ENCODE measurements around the gene NKAIN4.

The NKAIN4 gene

GRCh38 chr20:63287697-63288580, 33.7 kb upstream of the NKAIN4 start:
- no peak for DNase-seq (ENCODE audit: low spot score)

DNA sequence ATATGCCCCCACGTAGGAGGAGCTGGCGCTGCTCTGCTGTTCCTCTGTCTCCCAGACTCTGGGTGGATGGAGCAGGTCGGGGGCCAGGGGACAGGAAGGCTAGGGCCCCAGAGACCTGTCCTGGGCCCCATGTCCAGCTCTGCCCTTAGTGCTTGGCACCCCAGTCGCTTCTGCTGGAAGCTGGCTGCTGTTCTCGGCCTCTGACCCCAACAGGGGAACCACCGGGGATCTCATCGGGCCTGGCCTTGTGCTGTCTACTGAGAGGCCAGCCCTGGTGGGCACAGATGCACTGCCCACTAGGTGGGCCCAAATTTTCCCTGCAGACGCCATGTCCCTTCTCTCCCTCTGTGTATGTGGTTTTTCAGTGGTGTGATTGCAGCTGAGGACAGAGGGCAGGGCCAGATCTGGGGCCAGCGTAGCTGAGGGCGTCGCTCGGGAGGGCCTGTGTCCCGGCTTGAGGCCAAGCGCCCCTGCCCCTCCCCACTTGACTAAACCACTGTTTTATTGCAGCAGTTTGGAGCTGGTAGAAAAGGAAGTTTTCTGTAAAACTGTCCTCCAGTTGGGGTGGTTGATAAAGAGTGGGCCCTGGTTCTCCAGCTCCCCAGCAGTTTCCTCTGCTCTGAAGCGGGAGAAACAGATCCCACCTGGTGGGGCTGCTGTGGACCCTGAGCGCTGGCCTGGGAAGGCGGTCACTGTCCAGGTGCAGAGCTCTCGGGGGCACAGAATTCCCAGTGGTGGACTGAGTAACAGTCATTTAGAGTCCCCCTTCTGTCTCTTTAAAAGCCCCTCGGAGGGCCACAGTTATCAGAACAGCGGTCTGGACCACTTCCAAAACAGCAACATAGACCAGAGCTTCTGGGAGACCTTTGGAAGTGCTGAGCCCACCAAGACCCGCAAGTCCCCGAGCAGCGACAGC, 32.8 kb upstream of the NKAIN4 start:
- DNase-seq (ENCODE audit: low spot score), result no peak

GRCh38 chr20:63285636-63286615, 31.7 kb upstream of the NKAIN4 start:
- DNase-seq (ENCODE audit: low spot score), result no peak

- no peak for DNase-seq (ENCODE audit: low spot score)
Observed at GRCh38 chr20:63284981-63285524, 30.8 kb upstream of the NKAIN4 start.

GRCh38 chr20:63284544-63284949, 30.3 kb upstream of the NKAIN4 start:
- no peak for DNase-seq (ENCODE audit: low spot score)

DNA sequence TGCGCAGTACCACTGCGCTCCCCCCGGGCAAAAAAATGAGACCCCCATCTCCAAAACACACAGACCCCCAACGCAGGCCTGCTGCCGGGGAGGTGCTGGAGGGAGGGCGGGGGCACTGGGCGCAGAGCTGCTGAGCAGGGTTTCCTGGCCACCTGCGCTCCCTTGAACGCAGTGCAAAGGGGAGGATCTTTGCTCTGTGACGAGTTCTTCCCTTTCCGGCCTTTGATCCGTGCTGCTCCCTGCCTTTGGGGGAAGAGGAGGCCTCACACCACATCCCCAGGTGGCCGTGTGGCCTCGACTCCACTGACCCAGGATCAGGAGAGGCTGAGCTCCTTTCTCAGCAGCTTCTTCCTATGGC, 29.8 kb upstream of the NKAIN4 start:
- DNase-seq (ENCODE audit: low spot score), result no peak

- no peak for DNase-seq (ENCODE audit: low spot score)
Observed at GRCh38 chr20:63283397-63284082, 29.3 kb upstream of the NKAIN4 start.

- DNase-seq (ENCODE audit: low spot score), result no peak
Observed at GRCh38 chr20:63282946-63283345, 28.7 kb upstream of the NKAIN4 start.

DNA sequence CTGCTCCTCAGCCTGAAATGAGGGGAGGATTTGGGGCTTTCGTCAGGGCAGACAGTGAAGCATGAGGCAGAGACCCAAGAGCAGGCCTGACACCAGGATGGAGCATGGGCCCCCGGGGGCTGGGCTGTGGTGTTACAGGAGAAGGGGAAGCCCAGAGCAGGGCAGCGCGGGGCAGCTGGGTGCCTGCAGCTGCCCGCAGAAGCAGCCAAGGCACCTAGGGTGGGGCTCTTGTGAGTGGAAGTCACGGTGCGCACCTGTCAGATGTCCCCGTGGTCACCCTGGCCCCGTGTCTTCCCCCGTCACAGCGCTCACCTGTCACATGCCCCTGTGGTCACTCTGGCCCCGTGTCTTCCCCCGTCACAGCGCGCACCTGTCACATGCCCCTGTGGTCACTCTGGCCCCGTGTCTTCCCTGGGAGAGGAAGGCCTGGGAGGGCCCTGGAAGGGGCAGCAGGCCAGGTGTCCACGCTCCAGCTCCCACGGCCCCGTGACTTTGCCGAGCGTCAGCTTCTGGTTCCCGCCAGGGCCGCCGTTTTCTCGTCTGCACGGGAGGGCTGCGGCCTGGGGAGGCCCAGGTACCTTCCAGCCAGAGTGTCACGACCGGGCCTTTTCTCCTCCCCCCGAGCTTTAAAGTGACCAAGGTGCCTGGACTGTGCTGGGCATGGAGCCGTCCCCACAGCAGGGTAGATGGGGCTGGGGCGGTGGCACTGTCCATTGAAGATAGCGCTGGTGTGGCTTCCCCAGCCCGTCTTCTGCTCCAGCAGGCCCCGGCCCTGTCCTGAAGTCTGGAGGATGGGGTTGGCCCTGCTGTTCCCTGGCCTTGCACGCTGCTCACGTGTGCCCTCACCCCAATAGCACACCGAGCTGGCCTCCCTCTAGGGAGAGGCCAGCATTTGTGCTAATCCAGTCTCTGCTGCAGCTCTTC, 27.7 kb upstream of the NKAIN4 start:
- no peak for DNase-seq (ENCODE audit: low spot score)

DNA sequence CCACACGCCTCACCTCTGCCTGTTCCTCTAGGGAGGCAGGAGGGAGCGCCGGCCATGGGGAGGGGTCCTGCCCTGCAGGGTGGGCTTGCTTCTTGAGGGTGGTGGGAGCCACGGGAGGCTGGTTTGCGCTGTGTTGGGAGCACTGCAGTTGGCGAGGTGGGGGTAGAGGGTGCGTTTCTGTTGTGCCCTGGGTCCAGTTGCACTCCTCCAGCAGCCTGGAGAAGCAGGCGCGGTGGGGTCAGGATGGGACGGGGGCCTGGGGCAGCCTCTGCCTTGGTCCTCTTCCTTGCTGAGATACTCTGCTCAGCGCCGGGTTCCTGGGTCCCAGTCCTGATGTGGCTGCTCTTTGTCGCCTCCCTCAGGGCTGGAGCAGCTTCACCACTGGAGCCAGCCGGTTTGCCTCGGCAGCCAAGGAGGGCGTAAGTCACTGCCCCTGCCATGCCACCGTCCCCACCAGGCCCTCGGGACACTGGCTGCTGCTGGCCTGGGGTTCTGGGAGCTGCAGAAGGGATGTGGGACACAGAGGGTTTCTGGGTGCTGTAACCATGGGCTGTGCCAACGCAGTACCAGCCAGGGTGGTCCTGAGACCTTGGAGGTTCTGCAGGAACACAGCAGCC, 26.8 kb upstream of the NKAIN4 start:
- no peak for DNase-seq (ENCODE audit: low spot score)

- DNase-seq (ENCODE audit: low spot score), result no peak
Observed at GRCh38 chr20:63280371-63280770, 26.1 kb upstream of the NKAIN4 start.

GRCh38 chr20:63279931-63280330, 25.7 kb upstream of the NKAIN4 start:
- no peak for DNase-seq (ENCODE audit: low spot score)

GRCh38 chr20:63278661-63279060, 24.4 kb upstream of the NKAIN4 start:
- DNase-seq (ENCODE audit: low spot score), result no peak

- no peak for DNase-seq (ENCODE audit: low spot score)
Observed at GRCh38 chr20:63277466-63278272, 23.4 kb upstream of the NKAIN4 start.

DNA sequence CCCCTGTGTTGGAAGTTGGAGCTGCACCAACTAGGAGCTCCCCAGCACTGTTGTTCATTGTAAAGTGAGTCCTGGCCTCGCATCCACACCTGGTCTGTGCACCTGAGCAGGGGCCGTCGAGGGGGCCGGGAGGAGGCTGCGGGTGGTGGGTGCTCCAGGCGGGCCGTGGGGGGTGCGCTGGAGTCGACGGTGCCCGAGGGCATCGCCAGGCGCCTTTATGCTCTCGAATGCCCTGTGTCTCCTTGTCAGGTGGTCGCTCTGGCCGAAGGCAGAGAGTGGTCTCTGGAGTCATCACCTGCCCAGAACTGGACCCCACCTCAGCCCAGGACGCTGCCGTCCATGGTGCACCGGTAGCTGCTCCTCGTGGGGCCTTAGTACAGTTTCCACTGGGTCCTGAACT, 22.7 kb upstream of the NKAIN4 start:
- DNase-seq (ENCODE audit: low spot score), result no peak

- no peak for DNase-seq (ENCODE audit: low spot score)
Observed at GRCh38 chr20:63275825-63276224, 21.6 kb upstream of the NKAIN4 start.

DNA sequence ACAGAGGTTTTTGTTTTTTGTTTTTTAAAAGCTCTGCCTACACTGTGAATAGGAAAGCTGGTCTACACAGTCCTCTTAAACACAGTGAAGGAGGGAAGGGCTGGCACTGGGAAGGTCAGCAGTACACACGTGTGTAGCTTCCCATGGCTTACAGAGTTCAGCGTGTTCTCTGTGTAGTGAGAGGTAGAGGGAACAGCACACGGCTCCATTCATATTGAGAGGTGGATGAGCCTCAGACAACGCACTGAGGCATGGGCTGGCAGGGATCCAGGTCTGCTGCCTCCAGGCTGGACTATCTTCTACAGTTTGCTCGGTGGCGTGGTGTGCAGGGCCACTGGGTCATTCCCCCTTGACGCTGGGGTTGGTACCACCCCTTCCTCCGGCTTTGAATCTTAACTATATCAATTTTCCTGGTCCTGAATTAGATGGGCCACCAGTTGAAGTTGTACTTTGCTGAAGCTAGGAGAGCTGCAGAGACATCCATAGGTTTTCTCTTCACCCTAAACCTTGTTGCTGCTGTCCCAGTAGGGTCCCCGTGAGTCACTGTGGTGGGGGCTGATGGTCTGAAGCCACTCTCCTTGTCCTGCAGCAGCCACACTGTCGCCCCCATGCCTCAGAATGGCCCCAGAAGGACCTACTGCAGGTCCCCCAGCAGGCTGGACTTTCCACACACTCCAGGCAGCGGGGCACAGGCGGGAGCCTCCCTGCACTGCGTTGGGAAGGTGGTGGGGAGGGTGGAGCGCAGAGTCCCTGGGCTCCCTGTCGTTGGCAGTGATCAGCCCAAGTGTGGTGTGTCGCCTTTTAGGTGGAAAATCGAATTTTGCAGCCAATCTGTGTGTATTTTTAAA, 20.3 kb upstream of the NKAIN4 start:
- no peak for DNase-seq (ENCODE audit: low spot score)
